ENCODE measurements around the gene FGF23. TPM values are rescaled to one million over a fixed set of nuclear protein-coding genes. Genes with fewer than 3 reads are reported as not detected.
A peak's percentile ranks its signal among the peaks of the same experiment; 100 is the strongest.

The FGF23 gene
- total RNA-seq, 2 experiments from 2014 or later: not detected

GRCh38 chr12:4402996-4403395 lies 23.5 kb upstream of the FGF23 start:
- no peaks in the 10 kb centered on the region for H3K9me3 Mint-ChIP-seq
- peaks cover 40% of the 10 kb centered on the region for H3K27me3 Mint-ChIP-seq
- ATAC-seq (ENCODE audit: low read depth): no peak
- POLR2A ChIA-PET: no interaction called here
- no peaks in the 10 kb centered on the region for H3K4me1 Mint-ChIP-seq
- no peak overlapping the region for H3K4me3 Mint-ChIP-seq
- no peak for DNase-seq
- H3K27ac Mint-ChIP-seq: no peak overlapping the region
- no peaks in the 10 kb centered on the region for H3K36me3 Mint-ChIP-seq

DNA sequence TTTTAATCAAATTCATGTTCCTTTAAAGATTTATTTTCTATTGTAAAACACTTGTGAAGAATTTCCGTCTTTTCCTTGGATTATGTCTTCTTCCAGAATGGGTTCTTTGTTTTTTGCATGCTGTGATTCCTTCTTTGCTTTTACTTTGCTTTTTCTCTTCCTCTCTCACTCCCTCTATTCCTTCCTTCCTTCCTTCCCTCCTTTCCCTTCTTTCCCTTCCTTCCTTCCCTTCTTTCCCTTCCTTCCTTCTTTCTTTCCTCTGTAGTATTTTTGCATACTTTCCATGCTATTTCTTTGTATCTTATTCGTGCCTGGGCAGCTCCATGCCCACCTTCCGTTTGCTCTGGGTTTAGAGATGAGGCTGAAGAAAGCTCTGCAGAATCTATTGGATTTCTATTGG lies 21.6 kb upstream of the FGF23 start:
- Mint-ChIP-seq H3K4me3 (no peak overlapping the region), H3K27ac (no peak overlapping the region), H3K9me3 (no peaks in the 10 kb centered on the region), H3K27me3 (peaks cover 52% of the 10 kb centered on the region), H3K4me1 (no peaks in the 10 kb centered on the region), H3K36me3 (no peaks in the 10 kb centered on the region)
- DNase-seq (no peak), ATAC-seq (ENCODE audit: low read depth) (no peak)
- POLR2A ChIA-PET: no interaction called here

- DNase-seq (no peak), ATAC-seq (ENCODE audit: low read depth) (no peak)
- Mint-ChIP-seq H3K27me3 (peaks cover 46% of the 10 kb centered on the region), H3K4me1 (peaks cover 18% of the 10 kb centered on the region), H3K36me3 (no peaks in the 10 kb centered on the region), H3K9me3 (no peaks in the 10 kb centered on the region), H3K27ac (no peak overlapping the region), H3K4me3 (no peak overlapping the region)
- POLR2A ChIA-PET: no interaction called here
These were observed 16.3 kb upstream of the FGF23 start for GRCh38 chr12:4395818-4396217.

DNA sequence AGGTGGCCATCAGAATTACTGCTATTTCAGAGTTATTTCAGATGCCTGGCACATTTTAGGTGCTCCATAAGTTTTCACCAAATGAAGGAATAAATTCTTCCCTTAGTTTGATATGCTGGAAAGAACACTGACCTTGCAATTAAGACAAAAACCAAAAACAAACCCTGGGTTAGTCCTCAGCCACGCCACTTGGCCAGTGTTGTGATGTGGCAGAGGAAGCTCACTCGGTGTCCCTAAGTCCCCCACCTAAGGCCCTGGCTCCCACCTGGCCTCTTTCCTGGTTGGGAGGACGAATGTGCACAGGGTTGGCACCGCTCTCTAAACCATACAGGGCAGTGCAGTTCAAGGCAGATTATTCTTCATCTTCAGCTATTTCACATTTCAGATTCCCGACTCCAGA lies 13.7 kb upstream of the FGF23 start:
- DNase-seq (no peak), ATAC-seq (ENCODE audit: low read depth) (no peak)
- Mint-ChIP-seq H3K4me3 (no peak overlapping the region), H3K9me3 (no peaks in the 10 kb centered on the region), H3K36me3 (no peaks in the 10 kb centered on the region), H3K27ac (peak overlapping the region; percentile 80), H3K4me1 (peaks cover 18% of the 10 kb centered on the region), H3K27me3 (peaks cover 36% of the 10 kb centered on the region)
- POLR2A ChIA-PET: no interaction called here

DNA sequence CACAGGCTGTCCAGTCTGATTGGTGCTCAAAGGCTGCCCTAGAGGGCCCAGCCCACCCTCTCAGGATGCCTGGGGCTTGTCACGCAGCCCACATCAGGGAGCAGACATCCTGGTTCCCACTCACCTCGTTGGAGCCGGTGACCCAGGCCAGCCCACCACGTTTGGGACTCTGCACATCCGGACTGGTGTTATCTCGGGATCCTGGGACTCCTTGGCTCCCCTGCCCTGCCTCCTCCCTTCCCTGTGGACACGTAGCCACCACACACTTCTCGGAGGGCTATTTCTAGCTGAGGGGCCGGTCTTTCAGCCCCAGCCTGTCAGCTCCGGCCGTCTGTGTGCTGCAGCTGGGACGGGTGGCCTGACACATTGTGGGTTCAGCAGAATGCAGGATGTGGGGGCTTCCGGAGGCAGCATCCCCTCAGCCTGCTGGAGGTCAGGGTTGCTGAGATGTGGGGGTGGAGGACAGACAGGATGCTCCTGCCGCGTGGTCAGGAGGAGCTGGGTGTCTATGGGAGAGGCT lies 12.8 kb upstream of the FGF23 start:
- Mint-ChIP-seq H3K27me3 (peaks cover 30% of the 10 kb centered on the region), H3K27ac (peak overlapping the region; percentile 80), H3K36me3 (no peaks in the 10 kb centered on the region), H3K4me3 (peak overlapping the region; percentile 67), H3K9me3 (no peaks in the 10 kb centered on the region), H3K4me1 (peaks cover 18% of the 10 kb centered on the region)
- ATAC-seq (ENCODE audit: low read depth): peak; percentile 93
- POLR2A ChIA-PET: no interaction called here
- peak; percentile 61 for DNase-seq

- peaks cover 14% of the 10 kb centered on the region for H3K4me1 Mint-ChIP-seq
- H3K27ac Mint-ChIP-seq: no peak overlapping the region
- H3K27me3 Mint-ChIP-seq: peaks cover 8% of the 10 kb centered on the region
- DNase-seq (no peak), ATAC-seq (ENCODE audit: low read depth) (no peak)
- H3K36me3 Mint-ChIP-seq: no peaks in the 10 kb centered on the region
- no peaks in the 10 kb centered on the region for H3K9me3 Mint-ChIP-seq
- POLR2A ChIA-PET: no interaction called here
- H3K4me3 Mint-ChIP-seq: no peak overlapping the region
These were observed 9.2 kb upstream of the FGF23 start for GRCh38 chr12:4388662-4389061.

GRCh38 chr12:4388032-4388431 lies 8.5 kb upstream of the FGF23 start:
- Mint-ChIP-seq H3K4me3 (no peak overlapping the region), H3K36me3 (no peaks in the 10 kb centered on the region), H3K27ac (no peak overlapping the region), H3K9me3 (no peaks in the 10 kb centered on the region), H3K27me3 (peaks cover 8% of the 10 kb centered on the region), H3K4me1 (peaks cover 12% of the 10 kb centered on the region)
- DNase-seq (no peak), ATAC-seq (ENCODE audit: low read depth) (no peak)
- POLR2A ChIA-PET: no interaction called here

- POLR2A ChIA-PET: no interaction called here
- Mint-ChIP-seq H3K27ac (no peak overlapping the region), H3K36me3 (no peaks in the 10 kb centered on the region), H3K4me3 (no peak overlapping the region), H3K4me1 (peaks cover 8% of the 10 kb centered on the region), H3K27me3 (peaks cover 10% of the 10 kb centered on the region), H3K9me3 (no peaks in the 10 kb centered on the region)
- no peak for DNase-seq
- ATAC-seq (ENCODE audit: low read depth): no peak
These were observed 8.1 kb upstream of the FGF23 start for GRCh38 chr12:4387607-4388006.

DNA sequence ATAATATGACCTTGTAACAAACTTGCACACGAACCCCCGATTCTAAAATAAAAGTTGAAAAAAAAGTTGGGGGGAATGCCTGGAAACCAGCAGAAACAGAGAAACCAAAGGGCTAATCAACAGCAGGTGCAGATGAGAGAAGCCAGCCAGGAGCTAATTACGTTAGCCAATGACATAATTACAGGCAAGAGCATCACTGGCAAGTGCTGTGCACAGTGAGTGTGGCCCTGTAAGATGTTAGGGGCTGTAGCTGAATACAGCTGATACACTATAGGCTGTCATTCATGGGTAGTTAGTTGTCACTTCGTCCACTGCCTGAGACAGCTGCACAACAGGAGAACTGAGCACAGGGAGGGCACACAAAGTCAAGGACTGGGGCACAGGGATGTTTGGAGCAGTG lies 7.3 kb upstream of the FGF23 start:
- H3K4me3 Mint-ChIP-seq: no peak overlapping the region
- no peaks in the 10 kb centered on the region for H3K36me3 Mint-ChIP-seq
- ATAC-seq (ENCODE audit: low read depth) (no peak), DNase-seq (no peak)
- no peak overlapping the region for H3K27ac Mint-ChIP-seq
- POLR2A ChIA-PET: no interaction called here
- H3K9me3 Mint-ChIP-seq: no peaks in the 10 kb centered on the region
- peaks cover 16% of the 10 kb centered on the region for H3K27me3 Mint-ChIP-seq
- H3K4me1 Mint-ChIP-seq: peaks cover 2% of the 10 kb centered on the region

DNA sequence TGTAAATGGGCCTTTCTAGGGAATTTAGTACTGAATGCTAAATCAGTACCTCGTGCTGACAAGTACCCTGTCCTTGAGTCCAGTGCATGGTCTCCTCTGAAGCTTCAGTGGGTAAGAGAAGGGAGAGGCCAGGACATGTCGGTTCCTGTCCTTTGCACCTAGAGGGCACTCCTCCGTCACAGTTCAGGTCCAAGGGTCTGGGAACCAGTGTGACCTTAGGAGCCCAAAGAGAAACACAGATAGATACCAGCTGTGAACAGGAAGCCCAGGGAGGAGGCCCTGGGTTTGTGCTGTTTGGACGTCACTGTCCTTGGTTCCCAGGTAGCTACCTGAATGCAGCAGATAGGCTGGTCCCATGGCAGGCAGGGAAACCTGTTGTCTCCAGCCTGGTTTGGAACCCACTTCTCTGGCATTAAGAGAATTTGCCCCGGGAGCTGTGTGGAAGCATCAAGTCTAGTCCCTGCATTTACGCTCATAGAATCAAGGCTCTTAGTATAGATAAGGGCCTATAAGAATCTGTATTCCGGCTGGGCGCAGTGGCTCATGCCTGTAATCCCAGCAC lies 3.9 kb upstream of the FGF23 start:
- POLR2A ChIA-PET: no interaction called here
- no peak for DNase-seq
- no peaks in the 10 kb centered on the region for H3K9me3 Mint-ChIP-seq
- H3K27me3 Mint-ChIP-seq: peaks cover 39% of the 10 kb centered on the region
- no peak for ATAC-seq (ENCODE audit: low read depth)
- H3K36me3 Mint-ChIP-seq: no peaks in the 10 kb centered on the region
- no peak overlapping the region for H3K4me3 Mint-ChIP-seq
- no peak overlapping the region for H3K27ac Mint-ChIP-seq
- no peaks in the 10 kb centered on the region for H3K4me1 Mint-ChIP-seq

DNA sequence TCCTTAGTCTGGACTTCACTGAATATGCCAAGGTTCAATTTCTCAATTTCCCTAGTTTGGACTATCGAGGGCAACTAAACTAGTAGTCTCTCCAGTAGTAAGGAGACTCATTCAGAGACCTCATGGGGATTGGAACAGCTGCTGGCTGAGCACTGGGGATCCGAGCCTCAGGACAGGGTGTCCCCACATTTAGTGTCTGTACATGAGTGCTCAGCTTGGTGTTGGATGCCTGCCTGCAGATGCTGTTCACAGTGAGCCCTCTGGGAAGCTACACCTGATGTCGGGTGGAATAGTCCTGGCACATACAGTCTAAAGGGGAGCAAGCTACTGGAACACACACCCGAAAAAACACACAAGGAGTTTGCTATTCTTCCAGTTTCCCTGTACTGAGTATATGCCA lies 820 bp upstream of the FGF23 start:
- DNase-seq (no peak), ATAC-seq (ENCODE audit: low read depth) (no peak)
- H3K27ac Mint-ChIP-seq: no peak overlapping the region
- H3K4me3 Mint-ChIP-seq: no peak overlapping the region
- peaks cover 51% of the 10 kb centered on the region for H3K27me3 Mint-ChIP-seq
- no peaks in the 10 kb centered on the region for H3K9me3 Mint-ChIP-seq
- H3K36me3 Mint-ChIP-seq: no peaks in the 10 kb centered on the region
- POLR2A ChIA-PET: no interaction called here
- H3K4me1 Mint-ChIP-seq: no peaks in the 10 kb centered on the region

DNA sequence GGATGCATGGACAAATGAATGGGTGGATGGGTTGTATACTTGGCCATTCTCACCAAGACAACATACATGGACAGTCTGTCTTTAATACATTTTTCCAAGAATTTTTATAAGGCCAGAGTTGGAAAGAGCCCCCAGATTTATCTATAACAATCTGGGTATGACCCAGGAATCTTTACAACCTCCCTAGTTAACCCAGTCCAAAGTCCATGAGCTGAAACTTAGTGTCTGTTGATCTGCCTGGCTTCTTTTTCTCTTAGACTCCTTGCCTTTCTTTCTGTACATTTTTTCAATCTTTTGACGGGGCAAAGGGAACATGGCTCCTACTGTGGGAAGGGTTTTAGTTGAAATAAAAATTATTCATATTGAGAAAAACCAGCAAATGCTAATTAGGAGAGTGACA lies 740 bp downstream of the FGF23 start:
- ATAC-seq (ENCODE audit: low read depth) (no peak), DNase-seq (no peak)
- H3K4me1 Mint-ChIP-seq: no peaks in the 10 kb centered on the region
- H3K4me3 Mint-ChIP-seq: no peak overlapping the region
- POLR2A ChIA-PET: no interaction called here
- H3K27me3 Mint-ChIP-seq: peaks cover 55% of the 10 kb centered on the region
- H3K9me3 Mint-ChIP-seq: no peaks in the 10 kb centered on the region
- H3K27ac Mint-ChIP-seq: no peak overlapping the region
- no peaks in the 10 kb centered on the region for H3K36me3 Mint-ChIP-seq

GRCh38 chr12:4375449-4375848 lies 4.1 kb downstream of the FGF23 start:
- H3K36me3 Mint-ChIP-seq: no peaks in the 10 kb centered on the region
- H3K27me3 Mint-ChIP-seq: peaks cover 36% of the 10 kb centered on the region
- DNase-seq: no peak
- no peaks in the 10 kb centered on the region for H3K4me1 Mint-ChIP-seq
- POLR2A ChIA-PET: no interaction called here
- ATAC-seq (ENCODE audit: low read depth): no peak
- H3K9me3 Mint-ChIP-seq: no peaks in the 10 kb centered on the region
- no peak overlapping the region for H3K27ac Mint-ChIP-seq
- no peak overlapping the region for H3K4me3 Mint-ChIP-seq

DNA sequence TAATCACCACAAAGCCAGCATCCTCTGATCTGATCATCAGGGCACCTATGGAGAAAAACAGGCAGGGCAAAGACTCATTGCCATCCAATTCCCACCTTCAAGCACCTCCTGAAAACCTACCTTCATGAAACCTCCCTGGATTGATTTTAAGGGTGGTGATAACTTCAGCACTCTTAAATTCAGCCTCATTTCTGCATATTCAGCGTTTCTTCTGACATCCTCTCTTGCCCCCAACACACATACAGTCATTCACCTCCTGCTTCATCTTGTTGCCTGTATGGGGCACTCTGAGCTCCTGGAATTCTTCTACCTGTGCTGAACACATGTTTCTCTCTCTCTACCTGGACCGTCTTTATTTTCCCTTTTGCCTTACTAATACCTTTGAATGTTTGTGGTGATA lies 6.9 kb downstream of the FGF23 start:
- Mint-ChIP-seq H3K4me3 (no peak overlapping the region), H3K4me1 (no peaks in the 10 kb centered on the region), H3K27me3 (peaks cover 30% of the 10 kb centered on the region), H3K9me3 (no peaks in the 10 kb centered on the region), H3K27ac (no peak overlapping the region), H3K36me3 (no peaks in the 10 kb centered on the region)
- DNase-seq (no peak), ATAC-seq (ENCODE audit: low read depth) (no peak)
- POLR2A ChIA-PET: no interaction called here

- H3K4me3 Mint-ChIP-seq: no peak overlapping the region
- H3K36me3 Mint-ChIP-seq: no peaks in the 10 kb centered on the region
- POLR2A ChIA-PET: no interaction called here
- no peak overlapping the region for H3K27ac Mint-ChIP-seq
- peaks cover 37% of the 10 kb centered on the region for H3K27me3 Mint-ChIP-seq
- no peaks in the 10 kb centered on the region for H3K4me1 Mint-ChIP-seq
- DNase-seq (no peak), ATAC-seq (ENCODE audit: low read depth) (no peak)
- no peaks in the 10 kb centered on the region for H3K9me3 Mint-ChIP-seq
These were observed 9.2 kb downstream of the FGF23 start for GRCh38 chr12:4370265-4370664.

Data from activated naive CD8-positive, alpha-beta T cell treated with anti-CD3 and anti-CD28 coated beads, Interleukin-2, amount 10 ng/mL, durations not matched to agents 7 days and 5 days (primary cell).